ENCODE measurements around the gene TJP1.
"Not testable (repeated sequence)": the region's sequence is repeated elsewhere in the genome, so short reads cannot be mapped to it uniquely, and the experiment has no call there.

The TJP1 gene

GRCh38 chr15:29677455-29677854 lies 144.8 kb downstream of the TJP1 start:
- H3K4me3 ChIP-seq (ENCODE audit: low read depth, low read length) = no peak overlapping the region
- no peak for TF ChIP-seq CTCF (IDR thresholded peaks at IDR 0.05; ENCODE audit: borderline replicate concordance, insufficient read depth, low read depth, low read length)

GRCh38 chr15:29676961-29677402 lies 145.3 kb downstream of the TJP1 start:
- TF ChIP-seq CTCF (IDR thresholded peaks at IDR 0.05; ENCODE audit: borderline replicate concordance, insufficient read depth, low read depth, low read length) = no peak
- H3K4me3 ChIP-seq (ENCODE audit: low read depth, low read length) = no peak overlapping the region

GRCh38 chr15:29676374-29676960 lies 145.8 kb downstream of the TJP1 start:
- not testable (repeated sequence) for H3K4me3 ChIP-seq (ENCODE audit: low read depth, low read length)

- H3K4me3 ChIP-seq (ENCODE audit: low read depth, low read length) = no peak overlapping the region
- no peak for TF ChIP-seq CTCF (IDR thresholded peaks at IDR 0.05; ENCODE audit: borderline replicate concordance, insufficient read depth, low read depth, low read length)
Measured at GRCh38 chr15:29675791-29676301, 146.4 kb downstream of the TJP1 start.

GRCh38 chr15:29674661-29675533 lies 147.4 kb downstream of the TJP1 start:
- TF ChIP-seq CTCF (IDR thresholded peaks at IDR 0.05; ENCODE audit: borderline replicate concordance, insufficient read depth, low read depth, low read length) = no peak
- H3K4me3 ChIP-seq (ENCODE audit: low read depth, low read length) = no peak overlapping the region

- no peak overlapping the region for H3K4me3 ChIP-seq (ENCODE audit: low read depth, low read length)
- no peak for TF ChIP-seq CTCF (IDR thresholded peaks at IDR 0.05; ENCODE audit: borderline replicate concordance, insufficient read depth, low read depth, low read length)
Measured at GRCh38 chr15:29672923-29673809, 149.1 kb downstream of the TJP1 start.

GRCh38 chr15:29672446-29672845 lies 149.8 kb downstream of the TJP1 start:
- no peak overlapping the region for H3K4me3 ChIP-seq (ENCODE audit: low read depth, low read length)
- no peak for TF ChIP-seq CTCF (IDR thresholded peaks at IDR 0.05; ENCODE audit: borderline replicate concordance, insufficient read depth, low read depth, low read length)

- H3K4me3 ChIP-seq (ENCODE audit: low read depth, low read length) = not testable (repeated sequence)
Measured at GRCh38 chr15:29672046-29672445, 150.2 kb downstream of the TJP1 start.

Data from GM12875 (cell line).